HG03175 (cell line): ENCODE results near the gene DCAF12.
A peak's percentile ranks its signal among the peaks of the same experiment; 100 is the strongest.

Experiments
- ATAC-seq: cut with Tn5 transposase; IDR thresholded peaks from one replicate; pipeline ENCODE4 v1.9.1; 2021; ENCODE audit warnings: mild to moderate bottlenecking, moderate library complexity; ENCODE audit not compliant: unreplicated experiment

The DCAF12 gene

GRCh38 chr9:34127035-34127948 lies 794 bp upstream of the DCAF12 start:
- ATAC-seq = no peak

GRCh38 chr9:34125681-34126206 lies 754 bp downstream of the DCAF12 start:
- no peak for ATAC-seq

DNA sequence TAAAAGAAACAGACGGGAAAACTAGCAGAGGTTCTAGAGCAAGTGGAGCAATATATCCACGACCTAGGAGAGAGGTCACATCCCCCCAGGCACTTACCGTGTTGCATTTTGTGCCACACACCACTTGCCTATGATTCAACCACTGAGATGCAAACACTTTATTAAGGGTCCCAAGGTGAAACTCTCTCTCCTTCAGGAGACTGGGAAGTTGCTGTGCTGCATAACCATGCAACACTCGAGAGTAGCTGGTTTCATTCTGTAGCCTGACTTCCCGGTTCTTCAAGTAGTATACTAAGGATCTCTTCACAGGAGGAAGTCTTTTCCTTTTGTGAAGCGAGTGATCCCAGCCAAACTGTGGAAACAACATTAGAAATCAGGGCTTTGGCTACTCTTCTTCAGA lies 1.6 kb downstream of the DCAF12 start:
- no peak for ATAC-seq

DNA sequence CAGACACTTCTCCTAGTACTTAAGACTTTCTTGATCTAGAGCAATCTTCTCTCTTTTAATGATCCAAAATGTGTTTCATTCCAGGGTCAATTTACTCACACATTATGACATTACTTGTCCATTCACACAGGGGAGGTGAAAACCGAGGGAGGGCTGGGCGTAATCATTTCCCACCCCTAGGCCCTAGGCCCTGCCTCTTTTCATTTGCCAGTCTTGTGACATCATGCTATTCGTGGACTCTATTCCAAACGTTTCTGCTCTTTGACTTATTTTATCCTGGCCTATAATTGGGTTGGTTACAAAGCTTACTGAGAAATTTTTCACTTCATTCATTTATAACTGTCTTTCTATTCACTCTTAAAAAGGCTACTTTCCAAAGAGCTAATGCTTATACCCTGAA lies 2.4 kb downstream of the DCAF12 start:
- ATAC-seq = no peak

- ATAC-seq = peak; percentile 42
Measured at GRCh38 chr9:34123682-34124081, 2.8 kb downstream of the DCAF12 start.

GRCh38 chr9:34121996-34122395 lies 4.5 kb downstream of the DCAF12 start:
- no peak for ATAC-seq

- ATAC-seq = no peak
Measured at GRCh38 chr9:34119713-34120112, 6.8 kb downstream of the DCAF12 start.

DNA sequence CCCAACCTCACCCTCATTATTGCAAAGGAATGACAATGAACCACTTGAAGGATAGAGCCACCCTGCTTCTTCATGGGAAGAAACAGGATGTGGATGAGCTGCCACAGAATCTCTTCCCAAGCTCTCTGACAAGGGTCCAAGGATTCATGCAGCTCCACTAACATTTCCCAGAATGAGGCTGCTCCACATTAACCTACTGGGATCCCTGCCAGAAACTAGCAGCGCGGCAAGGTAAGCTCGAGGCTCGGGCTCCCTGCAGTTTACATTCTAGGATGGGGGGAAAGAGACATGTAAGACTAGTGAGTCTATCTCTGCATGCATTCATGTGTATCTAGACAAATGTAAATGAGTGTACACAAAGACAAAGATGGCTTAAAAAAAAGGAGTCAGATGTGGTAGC lies 12.1 kb downstream of the DCAF12 start:
- ATAC-seq = no peak

DNA sequence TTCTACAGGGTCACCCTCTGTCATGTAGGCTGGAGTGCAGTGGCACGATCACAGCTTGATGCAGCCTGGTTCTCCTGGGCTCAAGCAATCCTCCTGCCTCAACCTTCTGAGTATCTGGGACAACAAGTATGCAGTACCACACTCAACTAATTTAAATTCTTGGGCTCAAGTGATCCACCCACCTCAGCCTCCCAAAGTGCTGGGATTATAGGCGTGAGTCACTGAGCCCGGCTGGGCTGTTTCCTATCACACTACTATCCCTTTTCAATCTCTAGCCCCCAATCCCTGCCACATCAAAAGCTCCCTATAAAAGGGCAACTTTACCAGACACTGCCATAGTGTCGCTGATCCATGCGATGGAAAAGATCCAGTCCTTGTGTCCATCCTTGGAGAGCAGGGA lies 20.4 kb downstream of the DCAF12 start:
- no peak for ATAC-seq

- no peak for ATAC-seq
Measured at GRCh38 chr9:34102796-34103195, 23.7 kb downstream of the DCAF12 start.

DNA sequence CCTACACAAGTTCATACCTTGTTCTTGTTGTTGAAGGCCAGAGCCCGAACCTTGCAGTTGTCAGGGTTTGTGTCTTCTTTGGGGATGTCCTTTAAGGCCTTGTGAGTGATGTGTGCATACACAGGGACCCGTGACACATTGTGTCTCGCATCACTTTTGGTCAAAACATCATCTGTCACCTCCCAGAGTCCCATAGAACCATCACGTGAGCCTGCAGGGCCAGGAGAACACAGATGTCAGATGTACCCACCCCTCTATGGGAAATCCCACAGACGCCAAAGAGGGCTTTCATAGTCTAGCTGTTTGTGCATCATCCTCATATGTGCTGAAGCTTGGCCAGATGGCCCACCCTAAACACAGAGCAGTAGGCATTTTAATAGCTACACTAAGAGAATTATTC lies 28.2 kb downstream of the DCAF12 start:
- no peak for ATAC-seq

GRCh38 chr9:34097865-34098264 lies 28.6 kb downstream of the DCAF12 start:
- no peak for ATAC-seq

DNA sequence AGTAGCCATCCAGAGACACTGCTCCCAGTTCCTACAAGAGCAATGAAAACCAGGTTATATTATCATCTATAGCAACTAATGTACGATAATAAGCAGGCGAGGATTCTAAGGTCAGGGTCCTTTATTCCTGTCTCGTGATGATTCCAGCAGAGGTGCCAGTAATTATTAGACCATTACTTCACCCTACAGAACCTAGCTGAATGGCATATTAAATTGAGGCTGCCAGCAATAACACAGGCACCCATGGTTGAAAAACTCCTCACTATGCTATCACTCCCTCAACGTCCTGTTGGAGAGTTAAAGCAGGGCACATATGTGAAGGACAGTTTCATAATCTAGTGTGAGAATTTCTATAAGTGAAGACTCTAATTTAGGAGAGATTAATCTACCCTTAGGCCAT lies 29.7 kb downstream of the DCAF12 start:
- ATAC-seq = no peak

DNA sequence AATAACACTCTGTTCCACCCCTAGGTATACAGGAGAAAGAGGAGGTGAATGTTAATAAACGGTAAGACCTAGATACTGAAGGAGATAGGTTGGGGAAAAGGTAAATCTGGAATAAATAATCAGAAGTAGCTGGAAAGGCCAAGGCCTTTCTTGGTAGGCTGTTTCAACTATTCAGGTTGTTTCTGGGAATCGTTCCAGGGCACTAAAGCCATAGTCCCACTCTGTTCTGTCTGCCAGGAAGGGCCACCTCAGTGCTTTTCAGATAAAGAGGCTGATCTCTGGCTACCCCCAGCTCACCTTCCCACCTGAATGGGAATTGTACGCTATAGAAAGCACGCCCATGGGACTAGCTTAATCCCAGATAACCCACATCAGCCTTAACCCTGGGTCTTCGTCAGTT lies 32.9 kb downstream of the DCAF12 start:
- ATAC-seq = no peak

DNA sequence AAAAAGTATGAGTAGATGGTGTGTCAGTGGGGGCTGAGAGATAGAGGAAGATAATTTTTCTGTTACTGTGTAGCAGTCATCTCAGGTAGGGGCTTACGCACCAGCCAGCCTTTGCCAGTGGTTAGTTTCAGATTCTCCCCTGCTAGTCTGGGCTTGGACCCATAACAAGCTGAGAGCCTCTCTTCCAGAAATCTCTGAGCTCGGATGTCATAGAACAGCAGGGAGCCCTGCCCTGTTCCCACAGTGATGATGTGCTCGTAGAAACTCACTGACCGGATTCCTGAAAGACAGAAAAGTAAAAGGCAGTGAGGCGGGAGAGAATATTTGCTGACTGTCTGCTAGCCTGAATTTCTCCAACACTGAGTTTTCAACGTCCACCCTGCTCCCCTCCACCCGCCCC lies 37.2 kb downstream of the DCAF12 start:
- ATAC-seq = no peak

- no peak for ATAC-seq
Measured at GRCh38 chr9:34087370-34087769, 39.1 kb downstream of the DCAF12 start.

DNA sequence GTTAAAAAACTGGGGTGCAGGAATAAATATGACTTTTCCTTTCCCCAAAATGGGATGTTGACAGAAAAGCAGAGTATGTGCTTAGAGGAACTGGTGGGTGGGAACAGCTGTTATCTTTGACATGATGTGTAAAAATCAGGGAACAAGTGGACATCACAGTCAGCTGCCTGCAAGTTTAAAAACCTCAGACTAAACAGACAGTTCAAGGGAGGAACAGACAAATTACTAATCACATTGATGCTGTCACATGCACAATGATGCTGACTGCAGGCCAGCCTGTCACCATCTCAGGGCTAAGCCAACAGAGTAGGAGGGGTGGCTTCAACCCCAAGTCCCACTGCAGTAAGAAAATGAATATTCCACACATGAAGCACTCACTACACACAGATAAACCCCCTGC lies 39.6 kb downstream of the DCAF12 start:
- no peak for ATAC-seq

GRCh38 chr9:34085581-34086500 lies 40.7 kb downstream of the DCAF12 start:
- ATAC-seq = no peak

- ATAC-seq = no peak
Measured at GRCh38 chr9:34084562-34084961, 41.9 kb downstream of the DCAF12 start.

- no peak for ATAC-seq
Measured at GRCh38 chr9:34079181-34079580, 47.3 kb downstream of the DCAF12 start.

GRCh38 chr9:34072868-34073590 lies 53.5 kb downstream of the DCAF12 start:
- no peak for ATAC-seq
